ENCODE results near the gene FAM170B.

The FAM170B gene

DNA sequence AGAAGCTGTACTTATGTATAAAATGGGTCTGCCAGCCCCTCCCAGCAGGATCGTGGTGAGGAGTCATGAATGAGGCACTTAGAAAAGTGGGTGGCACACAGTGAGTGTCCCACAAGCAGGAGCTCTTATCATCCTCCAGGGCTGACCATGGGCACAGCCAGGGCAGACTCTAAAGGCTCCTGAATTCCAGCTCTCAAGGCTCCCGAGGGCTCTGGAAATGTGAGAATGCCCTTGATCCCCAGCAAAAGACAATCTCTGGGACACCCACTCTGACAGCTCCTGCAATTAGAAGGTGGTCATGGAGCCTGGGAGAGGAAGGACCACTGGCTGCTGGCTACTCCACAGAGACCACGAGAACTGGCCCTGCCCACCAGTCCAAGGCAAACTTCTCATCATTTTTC is 20.1 kb downstream of the FAM170B start:
- Histone ChIP-seq H3K36me3 (ENCODE audit: control insufficient read depth, insufficient read depth, low read length) (no peaks in the 10 kb centered on the region), H3K9me3 (ENCODE audit: control insufficient read depth, low read length) (no peaks in the 10 kb centered on the region), H3K4me3 (ENCODE audit: extremely low read depth, insufficient read depth, low read length, poor library complexity, severe bottlenecking) (no peak overlapping the region), H3K4me1 (ENCODE audit: control insufficient read depth, insufficient read depth, low read length, poor library complexity, severe bottlenecking) (no peaks in the 10 kb centered on the region), H3K27ac (ENCODE audit: low read depth, low read length, severe bottlenecking) (no peak overlapping the region)
- 88 to 100% methylated on average over 2 to 3 of the region's 3 CpGs for WGBS, 2 experiments (ENCODE audit: insufficient coverage in 2 of 2)

DNA sequence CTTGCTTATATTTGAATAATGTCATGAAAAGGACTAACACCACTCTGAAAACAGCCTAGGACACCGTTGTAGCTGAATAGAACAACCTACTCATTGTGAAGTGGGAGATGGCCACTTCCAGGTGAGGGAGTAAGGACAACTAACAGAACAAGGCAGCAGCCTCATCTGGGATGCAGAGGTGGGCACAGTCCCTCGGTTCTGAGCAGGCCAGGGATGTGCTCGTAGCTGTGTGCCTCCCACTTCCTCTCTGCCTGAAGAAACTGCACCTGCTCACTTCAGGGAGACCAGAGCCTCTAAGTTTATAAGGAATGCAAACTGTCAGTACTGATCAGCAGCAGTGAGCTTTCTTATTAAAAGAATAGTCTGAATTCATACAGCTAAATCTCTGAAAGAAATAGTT is 21.0 kb downstream of the FAM170B start:
- no peak overlapping the region for H3K27ac ChIP-seq (ENCODE audit: low read depth, low read length, severe bottlenecking)
- no peaks in the 10 kb centered on the region for H3K4me1 ChIP-seq (ENCODE audit: control insufficient read depth, insufficient read depth, low read length, poor library complexity, severe bottlenecking)
- H3K9me3 ChIP-seq (ENCODE audit: control insufficient read depth, low read length): no peaks in the 10 kb centered on the region
- WGBS, 2 experiments (ENCODE audit: insufficient coverage in 2 of 2): 61 to 85% methylated on average over 2 of the region's 3 CpGs
- no peaks in the 10 kb centered on the region for H3K36me3 ChIP-seq (ENCODE audit: control insufficient read depth, insufficient read depth, low read length)
- no peak overlapping the region for H3K4me3 ChIP-seq (ENCODE audit: extremely low read depth, insufficient read depth, low read length, poor library complexity, severe bottlenecking)

- Histone ChIP-seq H3K36me3 (ENCODE audit: control insufficient read depth, insufficient read depth, low read length) (no peaks in the 10 kb centered on the region), H3K27ac (ENCODE audit: low read depth, low read length, severe bottlenecking) (no peak overlapping the region), H3K4me1 (ENCODE audit: control insufficient read depth, insufficient read depth, low read length, poor library complexity, severe bottlenecking) (no peaks in the 10 kb centered on the region), H3K4me3 (ENCODE audit: extremely low read depth, insufficient read depth, low read length, poor library complexity, severe bottlenecking) (no peak overlapping the region), H3K9me3 (ENCODE audit: control insufficient read depth, low read length) (no peaks in the 10 kb centered on the region)
- WGBS, 2 experiments (ENCODE audit: insufficient coverage in 2 of 2): 77 to 95% methylated on average over 2 to 3 of the region's 3 CpGs
Observed at GRCh38 chr10:49112098-49112497, 21.7 kb downstream of the FAM170B start.

DNA sequence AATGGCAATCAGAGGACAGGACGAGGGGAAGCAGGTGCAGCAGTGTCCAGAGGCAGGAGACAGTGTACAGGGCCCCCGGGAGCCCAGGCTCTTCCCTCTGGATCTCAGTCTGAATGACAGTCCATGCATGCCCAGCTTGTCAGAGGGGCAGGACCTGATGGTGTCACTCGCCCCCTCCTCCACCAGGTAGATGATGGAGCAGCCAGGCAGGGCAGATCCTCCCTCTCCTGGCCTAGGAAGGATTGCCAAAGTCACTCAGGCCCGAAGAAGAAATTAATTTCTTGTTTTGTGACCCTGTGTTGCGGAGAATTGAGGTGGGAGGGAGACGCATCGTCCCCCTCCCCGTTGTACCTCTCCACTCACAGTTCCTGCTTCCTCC is 22.5 kb downstream of the FAM170B start:
- Histone ChIP-seq H3K4me1 (ENCODE audit: control insufficient read depth, insufficient read depth, low read length, poor library complexity, severe bottlenecking) (no peaks in the 10 kb centered on the region), H3K4me3 (ENCODE audit: extremely low read depth, insufficient read depth, low read length, poor library complexity, severe bottlenecking) (no peak overlapping the region), H3K9me3 (ENCODE audit: control insufficient read depth, low read length) (no peaks in the 10 kb centered on the region), H3K36me3 (ENCODE audit: control insufficient read depth, insufficient read depth, low read length) (no peaks in the 10 kb centered on the region), H3K27ac (ENCODE audit: low read depth, low read length, severe bottlenecking) (no peak overlapping the region)
- 92 to 95% methylated on average over 5 to 6 of the region's 8 CpGs for WGBS, 2 experiments (ENCODE audit: insufficient coverage in 2 of 2)

- no peak overlapping the region for H3K4me3 ChIP-seq (ENCODE audit: extremely low read depth, insufficient read depth, low read length, poor library complexity, severe bottlenecking)
- H3K36me3 ChIP-seq (ENCODE audit: control insufficient read depth, insufficient read depth, low read length): no peaks in the 10 kb centered on the region
- H3K27ac ChIP-seq (ENCODE audit: low read depth, low read length, severe bottlenecking): no peak overlapping the region
- H3K4me1 ChIP-seq (ENCODE audit: control insufficient read depth, insufficient read depth, low read length, poor library complexity, severe bottlenecking): no peaks in the 10 kb centered on the region
- WGBS, 2 experiments (ENCODE audit: insufficient coverage in 2 of 2): 93 to 94% methylated on average over 3 of the region's 4 CpGs
- H3K9me3 ChIP-seq (ENCODE audit: control insufficient read depth, low read length): no peaks in the 10 kb centered on the region
Observed at GRCh38 chr10:49110684-49111319, 23.0 kb downstream of the FAM170B start.

DNA sequence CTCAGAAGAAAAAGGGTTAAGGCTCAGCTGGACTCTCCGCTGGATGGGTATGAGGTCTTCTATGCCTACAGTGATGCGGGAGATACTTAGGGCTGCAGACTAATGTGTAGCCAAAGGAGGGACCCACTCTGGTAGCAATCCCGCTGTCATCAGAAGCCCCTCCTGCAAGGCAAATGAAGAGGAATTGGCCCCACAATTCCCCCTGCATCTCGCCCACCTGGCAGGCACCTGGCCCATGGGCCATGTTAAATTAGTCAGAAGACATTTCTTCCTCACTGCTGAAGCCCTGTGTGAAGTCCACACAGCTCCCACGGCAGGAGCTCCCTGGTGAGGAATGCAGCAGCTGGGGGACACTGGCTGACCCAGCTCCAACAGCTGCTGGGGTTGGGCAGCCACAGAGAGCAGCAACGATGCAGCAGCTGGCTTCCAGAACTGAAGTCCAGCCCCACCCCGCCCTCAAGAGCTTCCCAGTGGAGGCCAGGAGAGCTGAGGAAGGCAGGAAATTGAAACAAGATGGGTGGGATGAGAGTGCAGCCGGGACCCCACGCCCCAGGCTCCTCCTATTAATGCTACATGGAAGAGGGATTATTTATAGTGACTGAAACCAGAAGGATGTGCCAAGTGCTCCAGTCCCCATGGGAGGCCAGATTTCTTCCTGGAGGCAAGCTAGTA is 24.0 kb downstream of the FAM170B start:
- H3K27ac ChIP-seq (ENCODE audit: low read depth, low read length, severe bottlenecking): no peak overlapping the region
- H3K4me1 ChIP-seq (ENCODE audit: control insufficient read depth, insufficient read depth, low read length, poor library complexity, severe bottlenecking): no peaks in the 10 kb centered on the region
- no peaks in the 10 kb centered on the region for H3K9me3 ChIP-seq (ENCODE audit: control insufficient read depth, low read length)
- 76 to 82% methylated on average over 8 to 9 of the region's 9 CpGs for whole genome bisulfite sequencing, 2 experiments (ENCODE audit: insufficient coverage in 2 of 2)
- no peaks in the 10 kb centered on the region for H3K36me3 ChIP-seq (ENCODE audit: control insufficient read depth, insufficient read depth, low read length)
- H3K4me3 ChIP-seq (ENCODE audit: extremely low read depth, insufficient read depth, low read length, poor library complexity, severe bottlenecking): no peak overlapping the region

- WGBS, 2 experiments (ENCODE audit: insufficient coverage in 2 of 2): 95 to 98% methylated on average over 6 to 7 of the region's 7 CpGs
- Histone ChIP-seq H3K4me1 (ENCODE audit: control insufficient read depth, insufficient read depth, low read length, poor library complexity, severe bottlenecking) (no peaks in the 10 kb centered on the region), H3K27ac (ENCODE audit: low read depth, low read length, severe bottlenecking) (no peak overlapping the region), H3K9me3 (ENCODE audit: control insufficient read depth, low read length) (no peaks in the 10 kb centered on the region), H3K36me3 (ENCODE audit: control insufficient read depth, insufficient read depth, low read length) (no peaks in the 10 kb centered on the region), H3K4me3 (ENCODE audit: extremely low read depth, insufficient read depth, low read length, poor library complexity, severe bottlenecking) (no peak overlapping the region)
Observed at GRCh38 chr10:49108656-49109055, 25.2 kb downstream of the FAM170B start.

DNA sequence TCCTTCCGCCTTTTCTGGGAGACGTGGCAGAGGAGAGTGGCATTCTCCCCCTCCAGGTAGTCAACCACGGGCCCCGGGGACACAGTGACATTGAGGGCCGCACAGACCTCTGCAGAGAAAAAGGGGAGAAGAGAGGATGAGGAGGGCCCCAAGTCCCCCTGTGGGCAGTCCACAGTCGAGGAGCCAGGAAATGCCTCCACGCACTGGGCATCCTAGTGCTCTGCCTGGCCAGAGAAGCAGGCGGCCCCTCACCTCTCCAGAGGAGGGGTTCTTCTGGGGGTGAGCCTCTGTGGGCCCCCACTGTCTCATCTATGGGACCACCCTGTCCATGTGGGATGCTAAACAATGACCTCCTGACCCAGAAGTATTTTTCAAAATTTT is 25.9 kb downstream of the FAM170B start:
- Histone ChIP-seq H3K36me3 (ENCODE audit: control insufficient read depth, insufficient read depth, low read length) (no peaks in the 10 kb centered on the region), H3K4me3 (ENCODE audit: extremely low read depth, insufficient read depth, low read length, poor library complexity, severe bottlenecking) (no peak overlapping the region), H3K9me3 (ENCODE audit: control insufficient read depth, low read length) (no peaks in the 10 kb centered on the region), H3K4me1 (ENCODE audit: control insufficient read depth, insufficient read depth, low read length, poor library complexity, severe bottlenecking) (no peaks in the 10 kb centered on the region), H3K27ac (ENCODE audit: low read depth, low read length, severe bottlenecking) (no peak overlapping the region)
- 88 to 90% methylated on average over 2 to 4 of the region's 8 CpGs for WGBS, 2 experiments (ENCODE audit: insufficient coverage in 2 of 2)

GRCh38 chr10:49107111-49107886 is 26.5 kb downstream of the FAM170B start:
- 90 to 93% methylated on average over 15 to 17 of the region's 17 CpGs for WGBS, 2 experiments (ENCODE audit: insufficient coverage in 2 of 2)
- Histone ChIP-seq H3K9me3 (ENCODE audit: control insufficient read depth, low read length) (no peaks in the 10 kb centered on the region), H3K36me3 (ENCODE audit: control insufficient read depth, insufficient read depth, low read length) (no peaks in the 10 kb centered on the region), H3K27ac (ENCODE audit: low read depth, low read length, severe bottlenecking) (no peak overlapping the region), H3K4me1 (ENCODE audit: control insufficient read depth, insufficient read depth, low read length, poor library complexity, severe bottlenecking) (no peaks in the 10 kb centered on the region), H3K4me3 (ENCODE audit: extremely low read depth, insufficient read depth, low read length, poor library complexity, severe bottlenecking) (no peak overlapping the region)

- no peaks in the 10 kb centered on the region for H3K36me3 ChIP-seq (ENCODE audit: control insufficient read depth, insufficient read depth, low read length)
- H3K9me3 ChIP-seq (ENCODE audit: control insufficient read depth, low read length): no peaks in the 10 kb centered on the region
- 91 to 100% methylated on average over 5 to 6 of the region's 7 CpGs for WGBS, 2 experiments (ENCODE audit: insufficient coverage in 2 of 2)
- no peak overlapping the region for H3K27ac ChIP-seq (ENCODE audit: low read depth, low read length, severe bottlenecking)
- H3K4me3 ChIP-seq (ENCODE audit: extremely low read depth, insufficient read depth, low read length, poor library complexity, severe bottlenecking): no peak overlapping the region
- no peaks in the 10 kb centered on the region for H3K4me1 ChIP-seq (ENCODE audit: control insufficient read depth, insufficient read depth, low read length, poor library complexity, severe bottlenecking)
Observed at GRCh38 chr10:49106451-49106850, 27.4 kb downstream of the FAM170B start.

DNA sequence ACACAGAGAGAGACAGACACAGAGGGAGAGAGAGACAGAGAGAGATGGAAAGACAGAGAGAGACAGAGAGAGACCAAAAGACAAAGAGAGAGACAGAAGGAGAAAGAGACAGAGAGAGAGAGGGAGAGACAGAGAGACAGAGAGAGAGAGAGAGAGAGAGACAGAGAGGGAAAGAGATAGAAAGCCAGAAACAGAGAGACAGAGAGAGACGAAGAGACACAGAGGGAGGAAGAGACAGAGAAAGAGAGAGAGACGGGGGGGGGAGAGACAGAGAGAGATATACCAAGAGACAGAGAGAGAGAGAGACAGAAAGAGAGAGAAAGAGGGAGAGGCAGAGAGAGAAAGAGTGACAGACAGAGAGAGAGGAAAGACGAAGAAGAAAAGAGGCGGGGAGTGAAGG is 28.7 kb downstream of the FAM170B start:
- WGBS, 2 experiments (ENCODE audit: insufficient coverage in 2 of 2): 86 to 90% methylated on average over 4 of the region's 4 CpGs
- Histone ChIP-seq H3K9me3 (ENCODE audit: control insufficient read depth, low read length) (no peaks in the 10 kb centered on the region), H3K4me3 (ENCODE audit: extremely low read depth, insufficient read depth, low read length, poor library complexity, severe bottlenecking) (no peak overlapping the region), H3K4me1 (ENCODE audit: control insufficient read depth, insufficient read depth, low read length, poor library complexity, severe bottlenecking) (no peaks in the 10 kb centered on the region), H3K27ac (ENCODE audit: low read depth, low read length, severe bottlenecking) (no peak overlapping the region), H3K36me3 (ENCODE audit: control insufficient read depth, insufficient read depth, low read length) (no peaks in the 10 kb centered on the region)

Data from mesodermal cell (in vitro differentiated cells).